Measurements from ENCODE around the gene PDE6B.
"Not testable (repeated sequence)": the region's sequence is repeated elsewhere in the genome, so short reads cannot be mapped to it uniquely, and the experiment has no call there.

PDE6B gene

DNA sequence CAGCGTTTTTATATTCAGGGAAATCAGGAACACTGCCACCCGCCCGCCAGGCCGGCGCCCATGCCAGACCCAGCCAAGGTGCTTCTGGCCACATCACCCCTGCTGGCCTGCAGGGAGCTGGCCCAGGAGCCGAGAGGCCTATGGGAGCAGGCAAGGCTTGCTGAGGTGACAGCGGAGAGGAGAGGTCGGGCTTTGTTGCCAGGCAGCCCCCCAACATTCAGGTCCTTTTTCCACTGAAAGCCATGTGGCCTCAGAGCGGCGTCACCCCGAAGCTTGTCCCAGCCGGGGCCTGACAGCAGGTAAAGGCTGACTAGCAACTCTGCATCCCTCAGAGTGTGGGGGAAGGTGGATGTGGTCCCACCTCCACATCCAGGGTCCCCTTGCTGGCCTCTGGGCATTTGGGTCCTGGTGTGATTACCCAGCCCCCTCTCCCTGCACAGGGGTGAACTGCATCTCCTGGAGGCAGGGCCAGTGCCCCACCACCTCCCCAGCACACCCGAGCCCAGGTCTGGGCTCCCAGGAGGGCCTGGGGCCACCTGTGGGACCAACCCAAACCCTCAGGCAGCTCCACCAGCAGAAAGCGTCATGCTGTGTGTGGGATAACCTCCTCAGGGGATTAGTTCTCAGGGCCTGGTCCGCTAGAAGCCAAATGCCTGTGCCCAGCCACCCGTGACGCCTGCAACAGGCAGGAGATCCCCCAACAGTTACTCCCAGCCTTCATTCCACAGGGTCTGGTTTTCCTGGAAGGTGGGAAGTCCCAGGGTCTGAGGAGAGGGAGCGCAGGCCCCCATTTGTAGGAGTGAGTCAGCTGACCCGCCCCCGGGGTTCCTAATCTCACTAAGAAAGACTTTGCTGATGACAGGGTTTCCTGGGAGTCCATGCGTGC is at the start of gene PDE6B:
PDE6B (plus strand) TSS at position 869 of the 886 bp plus-strand sequence. CDS start 54 bp downstream, outside the sequence.
- no peak for DNase-seq

DNA sequence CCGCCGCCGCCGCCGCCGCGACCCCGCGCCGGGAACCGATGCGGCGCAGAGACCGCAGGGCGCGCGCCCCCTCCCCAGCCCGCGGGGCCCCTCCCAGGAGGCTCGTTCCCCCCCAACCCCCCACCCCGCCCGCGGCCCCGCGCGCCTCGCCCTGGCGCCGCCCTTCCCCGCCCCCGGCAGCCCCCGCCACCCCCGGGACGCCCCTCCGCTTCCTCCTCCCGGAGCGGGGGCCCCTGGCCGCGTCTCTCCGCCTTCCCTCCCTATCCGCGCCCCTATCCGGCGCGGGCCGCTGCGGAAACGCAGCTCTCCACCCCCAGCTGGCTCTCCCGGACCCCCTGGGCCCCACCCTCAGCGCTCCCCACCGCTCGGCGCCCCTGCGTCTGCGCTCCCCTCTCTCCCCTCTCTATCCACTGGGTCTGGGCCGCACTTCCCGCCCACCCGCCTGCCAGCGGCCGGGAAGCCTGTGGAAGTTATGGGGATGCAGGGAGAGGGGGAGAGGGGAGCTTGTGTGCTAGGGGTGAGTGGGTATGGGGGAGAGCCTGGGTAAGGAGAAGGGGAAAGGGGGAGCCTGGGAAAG is 49.0 kb upstream of the PDE6B start, which contains the start of gene TMEM271:
TMEM271 (minus strand) TSS at position 51 of the 577 bp plus-strand sequence. CDS start 233 bp downstream, outside the sequence.
- DNase-seq: no peak

DNA sequence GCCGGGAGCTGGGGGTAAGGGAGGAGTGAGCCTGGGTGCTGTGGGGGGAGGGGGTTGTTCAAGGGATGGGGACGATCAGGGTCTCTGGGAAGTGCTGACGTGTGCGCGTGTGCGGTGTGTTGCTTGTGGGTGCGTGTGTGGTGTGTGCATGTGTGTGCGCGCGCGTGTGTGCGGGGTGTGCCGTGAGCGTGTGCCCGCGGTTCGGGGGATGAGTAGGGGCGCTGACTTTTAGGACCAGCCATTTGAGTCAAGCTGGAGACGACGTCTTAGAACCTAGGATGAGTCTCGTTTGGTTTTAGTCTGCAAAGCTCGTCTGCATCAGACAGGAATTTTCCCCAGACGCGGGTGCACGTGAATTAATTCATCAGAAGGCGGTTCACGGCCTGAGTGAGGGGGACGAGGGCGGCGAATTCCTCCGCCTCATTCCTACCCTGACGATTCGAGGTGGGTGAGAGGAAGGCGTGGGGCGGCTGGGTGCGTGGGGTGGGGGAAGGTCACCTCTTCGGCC is 48.3 kb upstream of the PDE6B start:
- DNase-seq: no peak

DNA sequence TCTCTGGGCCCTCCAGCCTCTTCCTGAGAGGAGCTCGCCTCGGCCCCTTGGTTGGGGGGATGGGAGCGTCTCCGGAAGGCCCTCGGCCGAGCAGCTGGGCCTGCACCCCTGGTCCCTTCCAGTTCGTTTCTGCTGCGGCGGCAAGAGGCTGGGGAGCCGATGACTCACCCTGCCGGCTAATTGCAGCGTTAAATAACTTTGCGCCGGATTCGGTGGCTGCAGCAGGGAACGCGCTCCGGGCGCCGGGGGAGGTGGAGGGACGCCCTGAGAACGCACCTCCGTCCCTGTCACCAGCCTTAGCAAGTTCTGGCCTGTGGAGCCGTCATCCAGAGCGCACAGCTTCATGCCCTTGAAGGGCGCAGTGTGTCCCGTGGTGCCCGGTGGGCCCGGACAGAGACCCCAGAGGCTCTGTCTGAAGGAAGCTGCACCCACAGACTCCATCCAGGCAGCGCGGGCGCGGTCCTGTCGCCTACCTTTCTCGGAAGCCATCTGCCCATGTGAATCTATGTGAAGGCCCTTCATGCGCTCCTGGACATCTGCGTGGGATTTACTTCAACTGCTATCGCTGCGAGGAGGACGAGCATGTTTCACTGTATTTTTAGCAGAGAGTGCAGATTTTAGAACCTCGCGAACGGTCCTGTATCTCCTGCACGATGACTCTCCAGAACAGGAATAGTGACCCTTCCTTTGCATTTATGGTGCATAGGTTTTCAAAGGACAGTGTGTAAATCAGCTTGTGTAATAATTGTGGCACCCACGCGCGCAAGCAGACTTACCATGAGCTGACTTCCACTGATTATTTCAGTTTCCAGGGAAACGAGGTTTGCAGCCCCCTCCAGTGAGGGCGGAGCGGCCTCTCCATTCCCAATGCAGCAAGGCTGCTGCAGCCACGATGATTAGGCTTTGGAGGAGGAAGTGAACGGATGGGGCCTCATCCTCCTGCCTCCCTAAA is 47.6 kb upstream of the PDE6B start:
- DNase-seq: no peak

DNA sequence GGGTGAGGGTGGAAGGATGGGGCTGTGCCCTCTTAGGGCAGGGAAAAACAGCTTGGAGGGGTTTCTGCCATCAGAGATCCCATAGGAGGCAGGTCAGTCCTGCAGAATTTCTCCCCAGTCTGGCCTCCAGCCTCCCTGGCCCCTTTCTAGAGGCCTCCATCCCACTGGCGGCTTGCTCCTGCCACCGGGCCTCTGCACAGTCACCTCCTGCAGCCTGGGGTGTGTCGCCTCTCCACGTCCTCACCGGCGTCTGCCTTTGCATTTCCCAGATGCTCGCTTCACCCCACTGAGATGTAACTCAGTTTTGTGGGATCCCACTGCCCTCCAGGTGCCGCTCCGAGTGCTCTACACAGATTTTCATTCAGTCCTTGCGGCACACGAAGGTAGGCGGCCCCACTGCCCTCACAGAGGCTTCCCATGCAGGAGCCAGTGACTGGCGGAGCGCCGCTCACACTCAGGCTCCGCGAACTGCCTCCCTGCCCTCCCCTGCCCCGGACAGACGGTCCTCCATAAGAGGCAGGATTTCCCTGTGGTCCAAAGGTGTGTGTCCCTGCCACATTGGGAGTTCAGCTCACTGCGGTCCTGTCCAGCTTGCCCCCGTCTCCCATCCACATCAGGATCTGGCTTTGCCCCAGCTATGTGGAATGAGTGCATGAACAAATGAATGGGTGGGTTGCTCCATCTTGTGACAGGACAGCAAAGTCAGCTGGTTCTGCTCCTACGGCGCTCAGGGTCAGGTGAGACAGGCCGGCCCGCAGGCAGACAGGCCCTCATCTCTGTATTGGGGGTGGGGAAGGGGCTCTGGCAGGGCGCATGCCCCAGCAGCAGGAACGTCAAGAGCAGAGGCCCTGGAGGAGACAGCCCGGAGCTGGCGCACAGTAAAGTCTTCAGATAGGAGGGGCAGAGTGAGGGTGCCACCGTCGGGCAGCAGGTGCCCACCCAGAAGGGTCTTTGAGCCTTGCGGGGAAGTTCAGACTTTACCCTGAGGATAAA is 46.6 kb upstream of the PDE6B start:
- DNase-seq: no peak

DNA sequence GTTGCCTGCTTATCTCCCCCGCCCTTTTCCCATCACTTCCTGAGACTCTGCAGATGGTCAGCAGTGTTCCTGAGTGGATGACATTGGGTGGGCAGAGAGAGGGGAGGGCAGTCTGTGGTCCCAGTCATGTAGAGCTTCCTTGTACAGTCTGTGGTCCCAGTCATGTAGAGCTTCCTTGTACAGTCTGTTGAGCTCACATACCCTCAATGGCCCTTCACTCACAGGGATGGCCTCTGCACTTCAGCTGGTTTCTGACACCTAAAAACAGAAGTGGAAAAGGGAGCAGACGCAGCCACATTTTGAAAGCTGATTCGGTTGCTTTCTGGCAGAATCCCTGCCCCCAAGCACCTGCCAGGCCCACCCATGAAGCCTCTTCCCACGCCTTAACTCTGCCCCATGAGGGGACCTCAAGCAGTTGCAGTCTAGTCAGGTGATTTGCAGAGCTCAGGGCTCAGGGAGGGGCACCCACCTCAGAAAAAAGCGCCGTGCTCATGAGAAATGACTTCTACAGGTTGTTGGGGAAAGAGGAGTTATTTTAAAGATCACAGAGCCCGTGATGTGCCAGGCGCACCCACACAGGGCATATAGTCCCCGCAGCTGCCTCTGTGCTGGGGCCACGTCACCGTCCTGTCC is 45.7 kb upstream of the PDE6B start:
- no peak for DNase-seq

DNA sequence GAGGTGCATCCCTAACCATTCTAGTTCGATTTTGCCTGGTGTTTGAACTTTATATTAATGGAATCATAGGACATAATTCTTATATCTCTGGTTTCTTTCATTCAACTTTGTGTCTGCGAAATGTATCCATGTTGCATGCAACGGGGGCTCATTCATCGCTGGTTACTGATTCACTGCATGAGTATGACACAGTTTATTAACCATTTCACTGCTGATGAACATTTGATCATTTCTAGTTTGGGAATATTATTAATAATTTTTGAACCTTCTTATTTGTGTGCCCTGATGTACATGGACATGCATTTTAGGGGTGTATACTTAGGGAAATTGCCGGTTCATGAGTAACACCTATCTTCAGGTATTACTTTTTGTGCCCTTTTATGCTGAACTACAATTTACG is 44.2 kb upstream of the PDE6B start:
- DNase-seq: no peak

DNA sequence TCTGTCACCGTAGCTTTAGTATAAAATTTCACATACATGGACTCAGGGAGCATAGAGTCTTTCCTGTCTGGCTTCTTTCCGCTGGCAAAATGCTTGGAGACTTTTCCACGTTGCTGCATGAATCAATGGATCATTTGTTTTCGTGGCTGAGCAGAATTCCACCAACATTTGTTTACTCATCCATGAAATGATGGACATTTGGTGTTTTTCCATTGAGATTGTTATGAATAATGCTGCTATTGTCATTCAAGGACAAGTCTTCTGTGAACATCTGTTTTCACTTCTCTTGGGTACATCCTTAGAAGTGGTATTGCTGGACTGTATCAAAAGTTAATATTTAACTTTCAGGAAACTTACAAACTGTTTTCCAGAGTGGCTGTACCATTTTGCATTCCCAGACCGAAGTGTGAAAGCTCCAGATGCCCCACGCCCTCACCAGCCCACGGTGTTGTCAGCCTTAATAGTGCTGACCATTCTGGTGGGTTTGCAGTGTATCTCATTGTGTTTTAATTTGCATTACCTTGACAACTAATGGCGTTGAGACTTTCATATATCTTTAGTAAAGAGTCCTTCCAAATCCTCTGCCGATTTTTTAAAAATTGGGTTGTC is 43.5 kb upstream of the PDE6B start:
- no peak for DNase-seq

DNA sequence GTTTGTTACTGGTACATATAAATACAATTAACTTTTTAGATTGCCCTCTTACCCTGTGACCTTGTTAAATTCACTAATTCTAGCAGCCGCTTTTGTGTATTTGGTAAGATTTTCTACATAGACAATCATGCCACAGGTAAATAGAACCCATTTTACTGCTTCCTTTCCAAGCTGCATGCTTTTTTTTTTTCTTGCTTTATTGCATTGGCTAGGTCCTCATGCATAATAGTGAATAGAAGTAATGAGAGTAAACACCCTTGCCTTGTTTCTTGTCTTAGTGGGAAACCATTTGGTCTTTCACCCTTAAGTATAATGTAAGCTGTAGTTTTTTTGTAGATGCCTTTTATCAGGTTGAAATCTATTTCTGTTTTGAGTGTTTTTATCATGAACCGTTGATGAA is 41.6 kb upstream of the PDE6B start:
- no peak for DNase-seq

DNA sequence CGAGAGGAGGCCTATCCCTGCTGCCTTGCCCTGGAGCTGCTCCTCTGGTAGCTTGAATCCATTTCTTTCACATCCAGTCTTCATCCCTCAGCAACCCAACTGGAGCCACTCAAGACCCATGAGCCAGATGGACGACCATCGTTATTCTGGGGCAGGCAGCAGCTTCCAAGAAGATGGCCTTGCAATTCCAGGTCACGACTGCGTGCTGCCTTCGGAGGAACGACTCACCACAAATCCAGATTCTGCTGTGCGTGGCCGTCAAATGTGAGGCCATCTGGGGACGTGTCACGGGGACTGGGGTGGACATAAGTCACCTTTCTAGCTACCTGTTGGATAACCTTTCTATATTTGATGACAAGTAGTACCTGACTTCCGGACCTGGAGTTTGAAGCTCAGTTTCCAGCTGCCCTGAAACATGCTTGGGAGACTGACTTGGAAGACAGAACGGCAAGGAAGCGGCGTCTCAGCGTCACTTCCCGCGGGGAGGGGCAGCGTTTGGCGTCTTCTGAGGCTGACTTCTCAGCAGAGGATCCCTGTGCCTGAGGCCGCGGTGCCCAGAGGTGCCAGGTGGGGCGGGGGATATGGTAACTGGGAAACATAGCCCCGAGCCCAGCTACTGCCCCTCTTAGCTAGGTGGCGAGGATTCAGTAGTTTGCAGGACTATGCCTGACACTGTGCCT is 37.6 kb upstream of the PDE6B start:
- DNase-seq: no peak

DNA sequence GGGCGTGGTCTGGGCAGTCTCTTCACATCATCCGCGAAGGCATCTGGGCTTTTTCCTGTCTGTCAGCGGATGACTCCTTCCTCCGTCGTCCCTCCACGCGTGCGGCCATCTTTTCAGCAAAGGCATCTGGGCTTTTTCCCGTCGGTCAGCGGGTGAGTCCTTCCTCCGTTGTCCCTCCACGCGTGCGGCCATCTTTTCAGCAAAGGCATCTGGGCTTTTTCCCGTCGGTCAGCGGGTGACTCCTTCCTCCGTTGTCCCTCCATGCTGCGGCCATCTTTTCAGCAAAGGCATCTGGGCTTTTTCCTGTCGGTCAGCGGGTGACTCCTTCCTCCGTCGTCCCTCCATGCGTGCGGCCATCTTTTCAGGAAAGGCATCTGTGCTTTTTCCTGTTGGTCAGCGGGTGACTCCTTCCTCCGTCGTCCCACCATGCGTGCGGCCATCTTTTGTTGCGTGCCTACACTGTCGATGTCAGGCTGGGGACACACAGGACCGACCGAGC is 37.0 kb upstream of the PDE6B start:
- DNase-seq: no peak

DNA sequence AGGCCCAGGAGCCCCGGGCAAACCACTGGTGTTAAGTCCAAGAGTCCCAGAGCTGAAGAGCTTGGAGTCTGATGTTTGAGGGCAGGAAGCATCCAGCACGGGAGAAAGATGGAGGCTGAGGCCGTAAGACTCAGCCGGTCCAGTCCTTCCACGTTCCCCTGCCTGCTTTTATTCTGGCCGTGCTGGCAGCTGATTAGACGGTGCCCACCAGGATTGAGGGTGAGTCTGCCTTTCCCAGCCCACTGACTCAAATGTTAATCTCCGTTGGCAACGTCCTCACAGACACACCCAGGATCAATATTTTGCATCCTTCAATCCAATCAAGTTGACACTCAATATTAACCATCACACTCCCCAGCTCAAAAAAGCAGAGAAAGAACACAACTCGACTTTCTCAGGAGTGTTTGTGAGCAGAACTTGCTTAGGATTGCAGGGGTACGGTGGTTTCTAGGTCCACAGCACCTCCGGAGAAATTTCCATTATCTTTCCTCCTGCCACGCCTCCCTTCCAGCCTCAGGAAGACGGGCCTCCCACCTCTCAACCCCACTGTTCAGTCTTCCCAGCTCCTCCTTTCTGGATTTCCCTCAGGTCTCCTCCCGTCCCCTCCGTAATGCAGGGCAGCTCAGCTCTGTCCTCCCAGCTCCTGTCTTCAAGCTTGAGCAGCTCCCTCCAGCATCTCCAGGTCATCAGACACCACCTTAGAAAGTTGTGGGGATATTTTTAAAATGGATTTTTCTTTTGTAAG is 36.0 kb upstream of the PDE6B start:
- no peak for DNase-seq

DNA sequence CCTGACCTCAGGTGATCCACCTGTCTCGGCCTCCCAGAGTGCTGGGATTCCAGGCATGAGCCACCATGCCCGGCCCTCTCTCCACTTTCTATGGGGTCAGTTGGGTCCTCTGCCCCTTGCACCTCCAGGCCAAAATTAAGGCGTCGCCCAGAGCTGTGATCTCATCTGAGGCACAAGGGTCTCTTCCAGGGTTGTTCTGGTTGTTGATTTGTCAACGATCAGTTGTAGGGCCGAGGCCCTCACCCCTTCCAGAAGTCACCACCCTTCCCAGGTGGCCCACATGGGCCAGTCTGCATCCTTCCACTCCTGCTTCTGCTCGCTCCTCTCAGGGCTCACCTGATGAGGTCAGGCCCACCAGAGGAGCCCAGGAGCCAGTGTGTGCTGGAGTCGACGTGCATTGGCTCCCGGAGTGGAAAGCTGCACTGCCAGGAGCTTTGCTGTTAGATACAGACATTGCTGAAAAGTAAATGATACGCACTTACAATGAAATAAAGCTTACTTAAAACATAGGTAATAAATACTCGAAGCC is 35.0 kb upstream of the PDE6B start:
- DNase-seq: no peak

DNA sequence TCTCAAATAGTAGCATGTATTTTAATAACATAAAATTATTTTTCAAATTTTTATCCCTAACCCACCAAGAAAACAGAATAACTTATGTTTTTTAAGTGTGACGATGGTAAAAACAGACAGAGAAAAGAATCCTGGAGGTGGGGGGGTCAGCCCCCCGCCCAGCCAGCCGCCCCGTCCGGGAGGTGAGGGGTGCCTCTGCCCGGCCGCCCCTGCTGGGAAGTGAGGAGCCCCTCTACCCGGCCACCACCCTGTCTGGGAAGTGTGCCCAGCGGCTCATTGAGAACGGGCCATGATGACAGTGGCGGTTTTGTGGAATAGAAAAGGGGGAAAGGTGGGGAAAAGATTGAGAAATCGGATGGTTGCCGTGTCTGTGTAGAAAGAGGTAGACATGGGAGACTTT is 33.2 kb upstream of the PDE6B start:
- not testable (repeated sequence) for DNase-seq

DNA sequence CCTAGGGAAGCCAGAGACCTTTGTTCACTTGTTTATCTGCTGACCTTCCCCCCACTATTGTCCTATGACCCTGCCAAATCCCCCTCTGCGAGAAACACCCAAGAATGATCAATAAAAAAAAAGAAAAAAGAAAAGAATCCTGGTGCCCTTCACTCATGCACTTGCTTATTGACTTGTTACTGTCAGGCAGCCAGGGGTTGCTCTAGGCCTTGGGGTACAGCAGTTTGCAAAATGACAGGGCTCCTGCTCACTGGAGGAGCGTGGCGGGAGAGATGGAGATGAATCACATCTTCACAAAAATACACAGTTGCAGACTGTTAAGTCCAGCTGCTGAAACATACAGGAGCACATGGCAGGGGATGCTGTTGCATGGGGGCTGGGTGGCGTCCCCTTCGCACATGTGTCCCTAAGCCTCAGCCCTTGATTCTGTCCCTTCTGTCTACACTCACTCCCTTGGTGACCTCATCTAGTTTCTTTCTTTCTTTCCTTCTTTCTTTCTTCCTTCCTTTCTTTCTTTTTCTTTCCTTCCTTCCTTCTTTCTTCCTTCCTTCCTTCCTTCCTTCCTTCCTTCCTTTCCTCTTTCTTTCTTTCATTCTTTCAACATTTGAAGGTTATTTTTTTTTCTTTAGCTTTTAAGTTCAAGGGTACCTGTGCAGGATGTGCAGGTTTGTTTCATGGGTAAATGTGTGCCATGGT is 32.4 kb upstream of the PDE6B start:
- no peak for DNase-seq

DNA sequence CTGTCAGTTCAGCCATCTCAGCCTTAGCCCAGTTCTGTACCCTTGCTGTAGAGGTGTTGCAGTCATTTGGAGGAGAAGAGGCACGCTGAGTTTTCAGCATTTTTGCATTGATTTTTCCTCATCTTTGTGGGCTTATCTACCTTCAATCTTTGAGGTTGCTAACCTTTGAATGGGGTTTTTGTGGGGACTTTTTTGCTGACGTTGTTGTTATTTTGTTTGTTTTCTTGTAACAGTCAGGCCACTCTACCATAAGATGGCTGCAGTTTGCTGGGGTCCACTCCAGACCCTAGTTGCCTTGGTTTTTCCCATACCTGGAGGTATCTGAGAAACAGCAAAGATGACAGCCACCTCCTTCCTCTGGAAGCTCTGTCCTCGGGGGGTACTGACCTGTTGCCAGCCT is 26.4 kb upstream of the PDE6B start:
- no peak for DNase-seq

DNA sequence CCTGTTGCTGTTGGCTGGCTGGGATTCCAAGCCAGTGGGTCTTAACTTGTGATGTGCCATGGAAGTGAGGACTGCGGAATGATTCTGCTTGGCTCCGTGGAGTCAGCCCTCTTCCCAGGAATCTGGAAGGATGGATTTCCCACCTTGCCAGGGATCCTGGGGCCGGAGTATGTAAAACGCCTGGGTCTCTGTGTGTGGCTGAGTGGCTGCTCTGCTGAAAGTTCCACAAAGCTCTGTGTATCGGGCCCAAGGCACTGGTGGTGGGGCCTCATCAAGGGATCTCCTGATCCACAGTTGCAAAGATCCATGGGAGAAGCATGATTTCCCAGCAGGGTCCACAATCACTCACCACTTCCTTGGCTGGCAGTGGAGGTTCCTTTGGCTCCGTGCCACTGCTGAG is 25.2 kb upstream of the PDE6B start:
- DNase-seq: no peak

DNA sequence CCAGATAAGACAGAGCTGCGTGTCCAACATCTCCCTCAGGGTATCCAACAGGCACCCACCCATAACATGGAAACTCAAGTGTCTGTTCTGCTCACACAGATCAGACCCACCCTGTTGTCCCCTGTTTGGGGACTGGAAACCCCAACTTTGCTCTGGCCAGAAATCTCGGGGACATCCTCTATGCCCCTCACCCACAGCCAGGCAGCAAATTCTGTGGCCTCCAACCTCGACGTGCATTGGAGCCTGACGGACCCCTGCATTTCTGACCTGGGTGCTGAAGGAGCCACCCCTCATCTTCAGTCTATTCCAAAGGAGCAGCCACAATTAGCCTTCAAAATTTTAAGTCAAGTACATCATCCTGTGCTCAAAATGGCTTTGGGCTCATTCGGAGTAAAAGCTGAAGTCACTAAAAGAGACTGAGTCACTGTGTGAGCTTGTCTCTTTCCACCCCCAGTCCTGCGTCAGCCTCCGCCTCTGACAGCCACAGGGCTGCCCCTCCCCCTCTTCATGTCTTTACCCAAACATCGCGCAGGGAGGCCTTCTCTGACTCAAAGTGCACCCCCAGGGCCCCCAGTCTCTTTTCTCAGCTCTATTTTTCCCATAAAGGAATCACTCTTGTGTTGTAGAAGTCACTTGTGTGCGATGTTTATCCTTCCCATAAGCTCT is 24.4 kb upstream of the PDE6B start:
- no peak for DNase-seq
